ENCODE data around the gene KRTAP9-1. TPM values are rescaled to one million over a fixed set of nuclear protein-coding genes. Genes with fewer than 3 reads are reported as not detected.
A peak's percentile ranks its signal among the peaks of the same experiment; 100 is the strongest.

KRTAP9-1 gene
- total and polyA plus RNA-seq, 2 experiments from 2014 or later: not detected

GRCh38 chr17:41163828-41164227 is 25.9 kb upstream of the KRTAP9-1 start:
- peaks cover 2% of the 10 kb centered on the region for H3K27me3 Mint-ChIP-seq (ENCODE audit: insufficient read depth, low read depth, poor library complexity)
- no peak for DNase-seq (ENCODE audit: low spot score)
- H3K36me3 ChIP-seq (ENCODE audit: insufficient read depth): no peaks in the 10 kb centered on the region
- no peaks in the 10 kb centered on the region for H3K27me3 ChIP-seq (ENCODE audit: insufficient read depth)
- no peaks in the 10 kb centered on the region; the same call in 2 of the 3 replicates for H3K9me3 Mint-ChIP-seq
- ATAC-seq: no peak
- no peak overlapping the region for H3K4me3 ChIP-seq
- H3K36me3 Mint-ChIP-seq (ENCODE audit: low read depth): no peaks in the 10 kb centered on the region
- no peaks in the 10 kb centered on the region for H3K79me2 ChIP-seq (replicated peaks; ENCODE audit: insufficient read depth)
- H3F3A ChIP-seq (replicated peaks; ENCODE audit: low read depth): no peaks in the 10 kb centered on the region
- H3K27ac Mint-ChIP-seq: no peak overlapping the region
- no peak overlapping the region for H3K4me2 ChIP-seq
- TF ChIP-seq JUNB (IDR thresholded peaks at IDR 0.05; ENCODE audit: unreplicated experiment) (no peak), ZNF114 (CRISPR knock-in tag; IDR thresholded peaks at IDR 0.05) (no peak), EZH2phosphoT487 (IDR thresholded peaks at IDR 0.05; ENCODE audit: unreplicated experiment) (no peak), EZH2 (IDR thresholded peaks at IDR 0.05; ENCODE audit: low read depth, unreplicated experiment) (no peak), REST (IDR thresholded peaks at IDR 0.05; ENCODE audit: unreplicated experiment) (no peak), ZNF331 (CRISPR knock-in tag; IDR thresholded peaks at IDR 0.05; ENCODE audit: low read depth) (no peak)
- TF ChIP-seq, protein P1, sequence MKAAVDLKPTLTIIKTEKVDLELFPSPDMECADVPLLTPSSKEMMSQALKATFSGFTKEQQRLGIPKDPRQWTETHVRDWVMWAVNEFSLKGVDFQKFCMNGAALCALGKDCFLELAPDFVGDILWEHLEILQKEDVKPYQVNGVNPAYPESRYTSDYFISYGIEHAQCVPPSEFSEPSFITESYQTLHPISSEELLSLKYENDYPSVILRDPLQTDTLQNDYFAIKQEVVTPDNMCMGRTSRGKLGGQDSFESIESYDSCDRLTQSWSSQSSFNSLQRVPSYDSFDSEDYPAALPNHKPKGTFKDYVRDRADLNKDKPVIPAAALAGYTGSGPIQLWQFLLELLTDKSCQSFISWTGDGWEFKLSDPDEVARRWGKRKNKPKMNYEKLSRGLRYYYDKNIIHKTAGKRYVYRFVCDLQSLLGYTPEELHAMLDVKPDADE (IDR thresholded peaks at IDR 0.05): no peak
- TF ChIP-seq, protein P2, sequence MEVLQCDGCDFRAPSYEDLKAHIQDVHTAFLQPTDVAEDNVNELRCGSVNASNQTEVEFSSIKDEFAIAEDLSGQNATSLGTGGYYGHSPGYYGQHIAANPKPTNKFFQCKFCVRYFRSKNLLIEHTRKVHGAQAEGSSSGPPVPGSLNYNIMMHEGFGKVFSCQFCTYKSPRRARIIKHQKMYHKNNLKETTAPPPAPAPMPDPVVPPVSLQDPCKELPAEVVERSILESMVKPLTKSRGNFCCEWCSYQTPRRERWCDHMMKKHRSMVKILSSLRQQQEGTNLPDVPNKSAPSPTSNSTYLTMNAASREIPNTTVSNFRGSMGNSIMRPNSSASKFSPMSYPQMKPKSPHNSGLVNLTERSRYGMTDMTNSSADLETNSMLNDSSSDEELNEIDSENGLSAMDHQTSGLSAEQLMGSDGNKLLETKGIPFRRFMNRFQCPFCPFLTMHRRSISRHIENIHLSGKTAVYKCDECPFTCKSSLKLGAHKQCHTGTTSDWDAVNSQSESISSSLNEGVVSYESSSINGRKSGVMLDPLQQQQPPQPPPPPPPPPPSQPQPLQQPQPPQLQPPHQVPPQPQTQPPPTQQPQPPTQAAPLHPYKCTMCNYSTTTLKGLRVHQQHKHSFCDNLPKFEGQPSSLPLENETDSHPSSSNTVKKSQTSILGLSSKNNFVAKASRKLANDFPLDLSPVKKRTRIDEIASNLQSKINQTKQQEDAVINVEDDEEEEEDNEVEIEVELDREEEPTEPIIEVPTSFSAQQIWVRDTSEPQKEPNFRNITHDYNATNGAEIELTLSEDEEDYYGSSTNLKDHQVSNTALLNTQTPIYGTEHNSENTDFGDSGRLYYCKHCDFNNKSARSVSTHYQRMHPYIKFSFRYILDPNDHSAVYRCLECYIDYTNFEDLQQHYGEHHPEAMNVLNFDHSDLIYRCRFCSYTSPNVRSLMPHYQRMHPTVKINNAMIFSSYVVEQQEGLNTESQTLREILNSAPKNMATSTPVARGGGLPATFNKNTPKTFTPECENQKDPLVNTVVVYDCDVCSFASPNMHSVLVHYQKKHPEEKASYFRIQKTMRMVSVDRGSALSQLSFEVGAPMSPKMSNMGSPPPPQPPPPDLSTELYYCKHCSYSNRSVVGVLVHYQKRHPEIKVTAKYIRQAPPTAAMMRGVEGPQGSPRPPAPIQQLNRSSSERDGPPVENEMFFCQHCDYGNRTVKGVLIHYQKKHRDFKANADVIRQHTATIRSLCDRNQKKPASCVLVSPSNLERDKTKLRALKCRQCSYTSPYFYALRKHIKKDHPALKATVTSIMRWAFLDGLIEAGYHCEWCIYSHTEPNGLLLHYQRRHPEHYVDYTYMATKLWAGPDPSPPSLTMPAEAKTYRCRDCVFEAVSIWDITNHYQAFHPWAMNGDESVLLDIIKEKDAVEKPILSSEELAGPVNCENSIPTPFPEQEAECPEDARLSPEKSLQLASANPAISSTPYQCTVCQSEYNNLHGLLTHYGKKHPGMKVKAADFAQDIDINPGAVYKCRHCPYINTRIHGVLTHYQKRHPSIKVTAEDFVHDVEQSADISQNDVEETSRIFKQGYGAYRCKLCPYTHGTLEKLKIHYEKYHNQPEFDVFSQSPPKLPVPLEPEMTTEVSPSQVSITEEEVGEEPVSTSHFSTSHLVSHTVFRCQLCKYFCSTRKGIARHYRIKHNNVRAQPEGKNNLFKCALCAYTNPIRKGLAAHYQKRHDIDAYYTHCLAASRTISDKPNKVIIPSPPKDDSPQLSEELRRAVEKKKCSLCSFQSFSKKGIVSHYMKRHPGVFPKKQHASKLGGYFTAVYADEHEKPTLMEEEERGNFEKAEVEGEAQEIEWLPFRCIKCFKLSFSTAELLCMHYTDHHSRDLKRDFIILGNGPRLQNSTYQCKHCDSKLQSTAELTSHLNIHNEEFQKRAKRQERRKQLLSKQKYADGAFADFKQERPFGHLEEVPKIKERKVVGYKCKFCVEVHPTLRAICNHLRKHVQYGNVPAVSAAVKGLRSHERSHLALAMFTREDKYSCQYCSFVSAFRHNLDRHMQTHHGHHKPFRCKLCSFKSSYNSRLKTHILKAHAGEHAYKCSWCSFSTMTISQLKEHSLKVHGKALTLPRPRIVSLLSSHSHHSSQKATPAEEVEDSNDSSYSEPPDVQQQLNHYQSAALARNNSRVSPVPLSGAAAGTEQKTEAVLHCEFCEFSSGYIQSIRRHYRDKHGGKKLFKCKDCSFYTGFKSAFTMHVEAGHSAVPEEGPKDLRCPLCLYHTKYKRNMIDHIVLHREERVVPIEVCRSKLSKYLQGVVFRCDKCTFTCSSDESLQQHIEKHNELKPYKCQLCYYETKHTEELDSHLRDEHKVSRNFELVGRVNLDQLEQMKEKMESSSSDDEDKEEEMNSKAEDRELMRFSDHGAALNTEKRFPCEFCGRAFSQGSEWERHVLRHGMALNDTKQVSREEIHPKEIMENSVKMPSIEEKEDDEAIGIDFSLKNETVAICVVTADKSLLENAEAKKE (CRISPR knock-in tag; IDR thresholded peaks at IDR 0.05): no peak
- H3K27ac ChIP-seq (ENCODE audit: low read depth): no peak overlapping the region
- H3K4me1 Mint-ChIP-seq: peaks cover 5% of the 10 kb centered on the region; the same call in 2 of the 3 replicates
- no peak overlapping the region for H3K4me3 Mint-ChIP-seq
- no peaks in the 10 kb centered on the region for H3K4me1 ChIP-seq (ENCODE audit: insufficient read depth)
- peak overlapping the region; percentile 70 for H2AFZ ChIP-seq
- H3K9me2 ChIP-seq (ENCODE audit: insufficient read depth): no peaks in the 10 kb centered on the region
- no peaks in the 10 kb centered on the region for H4K20me1 ChIP-seq (replicated peaks; ENCODE audit: insufficient read depth)

Data from GM23338 (cell line).